H1 (cell line): ENCODE measurements around the gene TWIST1. TPM values are rescaled to one million over a fixed set of nuclear protein-coding genes. Genes with fewer than 3 reads are reported as not detected.

ENCODE experiments used
- CTCF ChIA-PET: fragments of 300-600 bp; sonication (Branson Sonifier 250); formaldehyde crosslinking; loops from one replicate; lab custom pipeline; 2021; ENCODE audit not compliant: partially characterized antibody; lab: Charles Lee
- POLR2A ChIA-PET: fragments of 300-600 bp; sonication (Branson Sonifier 250); formaldehyde crosslinking; loops from one replicate; lab custom pipeline; 2021; ENCODE audit warnings: inconsistent platforms; ENCODE audit not compliant: partially characterized antibody; lab: Charles Lee
- DNase-seq, 2 experiments: peaks; one replicate each; pipeline versions ENCODE4 v3.0.0 to v3.0.0-alpha.2; 2010 to 2022; ENCODE audit warnings: low spot score in 2 of 2, low read depth in 1 of 2, mixed read lengths in 1 of 2
- FAIRE-seq: peaks from 2 replicates; lab custom pipeline; 2011; peaks lifted over from hg19 to GRCh38; lab: Jason Lieb, UNC
- H2AFZ ChIP-seq: 2 replicates; pipeline ENCODE4 v1.8.1; 2012; ENCODE audit warnings: low read length, inconsistent platforms
- H2AK5ac ChIP-seq: 2 replicates; pipeline ENCODE4 v1.6.1; 2013; ENCODE audit warnings: low read depth, low read length
- H2BK120ac ChIP-seq: replicated peaks from 2 replicates; pipeline ENCODE3; 2013; ENCODE audit warnings: low read depth, low read length, inconsistent platforms
- H2BK12ac ChIP-seq: 2 replicates; pipeline ENCODE4 v1.6.1; 2013; ENCODE audit warnings: low read depth, low read length
- H2BK15ac ChIP-seq: 2 replicates; pipeline ENCODE4 v1.6.1; 2013; ENCODE audit warnings: low read length
- H2BK20ac ChIP-seq: 2 replicates; pipeline ENCODE4 v1.6.1; 2013; ENCODE audit warnings: low read length
- H2BK5ac ChIP-seq: 2 replicates; pipeline ENCODE4 v1.6.1; 2013; ENCODE audit warnings: low read depth, low read length
- H3K14ac ChIP-seq: 2 replicates; pipeline ENCODE4 v1.6.1; 2013; ENCODE audit warnings: inconsistent platforms; ENCODE audit not compliant: insufficient read length
- H3K18ac ChIP-seq: 2 replicates; pipeline ENCODE4 v1.6.1; 2013; ENCODE audit warnings: low read length; ENCODE audit errors: extremely low read depth
- H3K23ac ChIP-seq: 2 replicates; pipeline ENCODE4 v1.6.1; 2013; ENCODE audit warnings: inconsistent platforms; ENCODE audit not compliant: insufficient read length
- H3K23me2 ChIP-seq: 2 replicates; pipeline ENCODE4 v1.6.1; 2013; ENCODE audit warnings: low read depth, low read length
- H3K27ac ChIP-seq: 2 replicates; pipeline ENCODE4 v1.6.1; 2011; ENCODE audit warnings: low read depth, low read length, inconsistent platforms
- H3K27me3 ChIP-seq, 4 experiments: replicated peaks in 1 of 4; 1 replicate in 1 of 4; 2 replicates in 3 of 4; pipeline versions ENCODE4 v1.6.1 to v1.8.1; 2011 to 2013; ENCODE audit warnings: low read length in 3 of 4, mild to moderate bottlenecking in 3 of 4, inconsistent platforms in 2 of 4, mixed read lengths in 2 of 4, moderate library complexity in 1 of 4; ENCODE audit not compliant: control insufficient read depth in 3 of 4, insufficient read depth in 3 of 4; ENCODE audit errors: extremely low read depth in 1 of 4
- H3K36me3 ChIP-seq, 4 experiments: 2 replicates each; pipeline versions ENCODE4 v1.6.1 to v1.8.1; 2011 to 2013; ENCODE audit warnings: mild to moderate bottlenecking in 4 of 4, low read length in 3 of 4, moderate library complexity in 2 of 4, control low read depth in 1 of 4, inconsistent platforms in 1 of 4; ENCODE audit not compliant: insufficient read depth in 4 of 4, control insufficient read depth in 2 of 4
- H3K4ac ChIP-seq: replicated peaks from 2 replicates; pipeline ENCODE3; 2013; ENCODE audit warnings: low read length, low read depth, mixed read lengths, inconsistent platforms; ENCODE audit not compliant: insufficient read length
- H3K4me1 ChIP-seq, 4 experiments: replicated peaks in 1 of 4; 1 replicate in 1 of 4; 2 replicates in 3 of 4; pipeline versions ENCODE4 v1.6.1 to v1.8.1; 2011 to 2013; ENCODE audit warnings: low read length in 3 of 4, inconsistent platforms in 2 of 4, mixed read lengths in 1 of 4; ENCODE audit not compliant: insufficient read depth in 4 of 4, control insufficient read depth in 3 of 4
- H3K4me2 ChIP-seq, 2 experiments: 2 replicates each; pipeline versions ENCODE4 v1.6.1 to v1.8.1; 2011 to 2013; ENCODE audit warnings: low read depth in 2 of 2, low read length in 2 of 2, control low read depth in 1 of 2, inconsistent platforms in 1 of 2, mild to moderate bottlenecking in 1 of 2; ENCODE audit not compliant: insufficient read depth in 1 of 2
- H3K4me3 ChIP-seq, 4 experiments: fragments of 200-600, 300-600 bp in 1 of 4; sonication (generic), shearing (Covaris generic), sonication (Bioruptor Twin) in 1 of 4; 2 replicates each; pipeline versions ENCODE4 v1.5.1 to v1.8.1; 2011 to 2016; ENCODE audit warnings: low read length in 4 of 4, low read depth in 3 of 4, control low read depth in 2 of 4, inconsistent platforms in 2 of 4, mild to moderate bottlenecking in 2 of 4, mixed read lengths in 1 of 4, moderate library complexity in 1 of 4; ENCODE audit not compliant: insufficient read depth in 2 of 4; ENCODE audit errors: extremely low read depth in 1 of 4
- H3K56ac ChIP-seq: replicated peaks from 2 replicates; pipeline ENCODE3; 2013; ENCODE audit warnings: low read depth, mild to moderate bottlenecking, mixed read lengths, low read length, inconsistent platforms; ENCODE audit not compliant: insufficient read length
- H3K79me1 ChIP-seq: 2 replicates; pipeline ENCODE4 v1.6.1; 2013; ENCODE audit warnings: low read depth, low read length, control low read depth
- H3K79me2 ChIP-seq, 2 experiments: 2 replicates each; pipeline versions ENCODE4 v1.6.1 to v1.8.1; 2012 to 2013; ENCODE audit warnings: low read length in 2 of 2, mild to moderate bottlenecking in 2 of 2, inconsistent platforms in 1 of 2; ENCODE audit not compliant: insufficient read depth in 2 of 2, control insufficient read depth in 1 of 2
- H3K9ac ChIP-seq, 4 experiments: replicated peaks in 1 of 4; 1 replicate in 1 of 4; 2 replicates in 3 of 4; pipeline versions ENCODE4 v1.6.1 to v1.8.1; 2011 to 2013; ENCODE audit warnings: low read depth in 3 of 4, low read length in 3 of 4, control low read depth in 2 of 4, mild to moderate bottlenecking in 2 of 4, moderate library complexity in 2 of 4, inconsistent platforms in 1 of 4; ENCODE audit errors: extremely low read depth in 1 of 4
- H3K9me3 ChIP-seq, 2 experiments: 2 replicates each; pipeline versions ENCODE4 v1.6.1 to v1.8.1; 2012 to 2013; ENCODE audit warnings: mild to moderate bottlenecking in 2 of 2, moderate library complexity in 2 of 2, control low read depth in 1 of 2, inconsistent platforms in 1 of 2, low read depth in 1 of 2, low read length in 1 of 2, mixed read lengths in 1 of 2; ENCODE audit not compliant: insufficient read depth in 2 of 2
- H4K20me1 ChIP-seq, 2 experiments: replicated peaks in 1 of 2; 2 replicates each; pipeline versions ENCODE3 to v1.8.1; 2011 to 2013; ENCODE audit warnings: inconsistent platforms in 2 of 2, low read length in 2 of 2, mild to moderate bottlenecking in 1 of 2; ENCODE audit not compliant: insufficient read depth in 2 of 2, control insufficient read depth in 1 of 2
- H4K5ac ChIP-seq: 2 replicates; pipeline ENCODE4 v1.6.1; 2013; ENCODE audit warnings: low read length, low read depth, mixed read lengths, inconsistent platforms; ENCODE audit not compliant: insufficient read length
- H4K8ac ChIP-seq: 2 replicates; pipeline ENCODE4 v1.8.0; 2013; ENCODE audit warnings: mild to moderate bottlenecking, moderate library complexity, low read length, inconsistent platforms; ENCODE audit not compliant: insufficient read depth; ENCODE audit errors: extremely low read depth
- H4K91ac ChIP-seq: replicated peaks from 2 replicates; pipeline ENCODE3; 2013; ENCODE audit warnings: low read length, mixed read lengths, inconsistent platforms; ENCODE audit not compliant: insufficient read length
- CBX8 ChIP-seq: fragments of 300-800, 300-1000 bp; sonication (generic); IDR thresholded peaks from 2 replicates; pipeline ENCODE4 v1.7.1; 2016; ENCODE audit warnings: low read depth, low read length, borderline replicate concordance
- E2F6 ChIP-seq: IDR thresholded peaks from 2 replicates; pipeline ENCODE4 v1.6.1; 2012; ENCODE audit warnings: inconsistent platforms
- JUN ChIP-seq: IDR thresholded peaks from 2 replicates; pipeline ENCODE4 v1.6.1; 2011; ENCODE audit warnings: low read depth, mild to moderate bottlenecking, improper control_type of control experiment, low read length
- KDM4A ChIP-seq: IDR thresholded peaks from one replicate; pipeline ENCODE4 v1.7.1; 2012; ENCODE audit warnings: low read depth, mild to moderate bottlenecking, moderate library complexity, low read length, inconsistent platforms; ENCODE audit not compliant: severe bottlenecking
- POLR2A ChIP-seq, 2 experiments: IDR thresholded peaks; 1 replicate in 1 of 2; 2 replicates in 1 of 2; pipeline ENCODE4 v1.6.1; 2011; ENCODE audit warnings: low read depth in 2 of 2, low read length in 2 of 2, mild to moderate bottlenecking in 2 of 2; ENCODE audit errors: control extremely low read depth in 1 of 2
- RBBP5 ChIP-seq: IDR thresholded peaks from 2 replicates; pipeline ENCODE4 v1.7.1; 2012; ENCODE audit warnings: low read depth, mild to moderate bottlenecking, inconsistent platforms, low read length, moderate library complexity, borderline replicate concordance
- RXRA ChIP-seq: IDR thresholded peaks from 2 replicates; pipeline ENCODE4 v1.6.1; 2011; ENCODE audit warnings: low read depth, mild to moderate bottlenecking, low read length, moderate library complexity; ENCODE audit not compliant: insufficient read depth
- TEAD4 ChIP-seq: IDR thresholded peaks from 2 replicates; pipeline ENCODE4 v1.6.1; 2012; ENCODE audit warnings: low read depth, low read length, inconsistent platforms, mixed read lengths
- WGBS, 2 experiments: shearing (Covaris generic) in 1 of 2; methylation state at CpG; one replicate each; pipeline versions ENCODE4 v1.1.6 to v1.1.7; 2013 to 2015; ENCODE audit warnings: low lambda C conversion rate in 2 of 2, mixed read lengths in 2 of 2, inconsistent platforms in 1 of 2, low coverage in 1 of 2, missing lambda C conversion rate in 1 of 2; ENCODE audit not compliant: insufficient replicate concordance in 2 of 2, insufficient coverage in 1 of 2, insufficient read length in 1 of 2; ENCODE audit errors: extremely low coverage in 1 of 2, missing lambda C conversion rate in 1 of 2; 5-methylcytosine and 5-hydroxymethylcytosine counted together
- polyA plus RNA-seq, 7 experiments: library from polyadenylated mRNA; depleted of rRNA in 3 of 7; stranded (reverse) in 5 of 7; unstranded in 2 of 7; fragments of >200 nt in 5 of 7; fragments of 200-250 nt in 2 of 7; gene quantifications; 1 replicate in 5 of 7; 2 replicates in 1 of 7; 4 replicates in 1 of 7; pipeline versions ENCODE4 v1.2.1 to v1.2.3, GENCODE V29; 2011 to 2013; ENCODE audit warnings: missing spikeins in 2 of 7, mixed read lengths in 2 of 7
- total RNA-seq: library from RNA; stranded (reverse); fragmentation: NEBNext Ultra II Directional; extraction: Animal tissue kit (Norgen Biotek cat#: 25700); gene quantifications from 2 replicates; pipeline ENCODE4 v1.2.1, GENCODE V29; 2021
- TF ChIP-seq, protein P1 (sequence below): IDR thresholded peaks from 2 replicates; pipeline ENCODE4 v1.6.1; 2012; ENCODE audit warnings: inconsistent platforms
- TF ChIP-seq, protein P2 (sequence below): IDR thresholded peaks from 2 replicates; pipeline ENCODE4 v1.6.1; 2011; ENCODE audit warnings: low read length, improper control_type of control experiment

The TWIST1 gene
- total and polyA plus RNA-seq, 2 of the 8 experiments (the other 6 are each of a cell fraction or from before 2014, with no cell fraction given), result 0.29 to 0.52 TPM

DNA sequence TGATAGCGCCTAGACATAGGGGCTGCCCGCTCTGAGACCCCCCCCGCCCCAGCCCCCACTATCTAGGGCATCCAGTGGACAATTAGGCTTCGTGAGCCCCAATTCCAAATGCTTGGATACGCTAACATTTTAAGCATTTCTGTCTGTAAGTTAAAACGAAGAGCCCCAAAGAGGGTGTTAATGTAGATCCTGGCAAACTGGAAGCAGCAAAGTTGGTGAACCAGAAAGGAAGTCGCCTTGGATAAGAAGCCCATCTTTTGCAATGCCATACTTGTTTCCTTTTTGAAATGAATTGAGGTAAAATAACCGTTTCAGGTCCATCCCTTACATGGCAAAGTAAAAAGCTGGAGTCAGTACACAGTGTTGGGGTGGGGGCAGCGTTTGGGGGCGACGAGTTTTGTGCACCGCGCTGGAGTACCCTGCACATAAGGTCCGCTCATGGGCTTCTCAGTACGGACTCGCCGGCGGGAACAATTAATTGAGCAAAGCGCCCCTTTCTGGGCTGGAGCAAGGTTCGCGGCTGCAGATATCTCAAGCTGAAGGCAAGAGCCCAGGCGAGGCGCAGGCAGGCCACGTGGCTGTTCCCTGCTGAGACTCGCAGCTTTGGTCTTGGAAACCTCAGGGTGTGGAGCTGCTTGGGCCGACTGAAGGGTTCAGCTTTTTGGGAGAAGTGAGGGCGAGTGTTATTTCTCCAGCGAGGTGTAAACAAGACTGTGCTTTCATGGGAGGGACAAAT, 1.4 kb upstream of the TWIST1 start:
- no peak overlapping the region for H4K5ac ChIP-seq
- no peak overlapping the region for H2BK20ac ChIP-seq
- no peak overlapping the region for H3K14ac ChIP-seq
- H3K79me1 ChIP-seq, result no peaks in the 10 kb centered on the region
- CTCF ChIA-PET, result interaction anchor here (1.0 to 8.2 kb wide), 11 partner anchors 10 to 529 kb away, joined by 3 to 72 read pairs (median 3); partner anchors contain the start of gene FERD3L
- WGBS, 2 experiments, result 2% methylated on average over 28 of the region's 28 CpGs; no CpG with 5 or more reads in 1 of the 2 experiments
- FAIRE-seq (no peak), DNase-seq (peak in 1 of 2 experiments; percentile 71)
- no peak overlapping the region for H3K18ac ChIP-seq
- no peak overlapping the region for H2AFZ ChIP-seq
- no peak overlapping the region for H4K8ac ChIP-seq
- H2BK120ac ChIP-seq, result no peak overlapping the region
- no peaks in the 10 kb centered on the region for H3K36me3 ChIP-seq
- H4K20me1 ChIP-seq, result peaks cover 1 to 7% of the 10 kb centered on the region in 2 experiments
- no peak overlapping the region for H3K23ac ChIP-seq
- H2BK12ac ChIP-seq, result no peak overlapping the region
- H2BK5ac ChIP-seq, result no peak overlapping the region
- no peaks in the 10 kb centered on the region for H3K79me2 ChIP-seq
- H3K4me1 ChIP-seq, result peaks cover 5 to 17% (median 14%) of the 10 kb centered on the region in 4 experiments
- no peak overlapping the region for H3K9ac ChIP-seq
- POLR2A ChIA-PET, result interaction anchor here (1.5 to 4.9 kb wide), 3 partner anchors 12 to 27 kb away, joined by 5 to 41 read pairs (median 7); partner anchors contain the start of gene FERD3L
- peaks cover 15% of the 10 kb centered on the region; the same call in 1 of the 2 replicates for H3K23me2 ChIP-seq
- H3K4me3 ChIP-seq, result peak overlapping the region in 3 of 4 experiments; percentile 34 to 69 (median 42); a peak in 5 of 8 replicates
- H3K9me3 ChIP-seq, result no peaks in the 10 kb centered on the region
- peaks cover 50 to 79% (median 69%) of the 10 kb centered on the region in 4 experiments for H3K27me3 ChIP-seq
- H4K91ac ChIP-seq, result no peak overlapping the region
- no peak overlapping the region for H3K56ac ChIP-seq
- H2AK5ac ChIP-seq, result no peak overlapping the region
- no peak overlapping the region for H3K4ac ChIP-seq
- no peak overlapping the region for H3K27ac ChIP-seq
- peak overlapping the region; percentile 98 to 100 for H3K4me2 ChIP-seq
- H2BK15ac ChIP-seq, result no peak overlapping the region
- TF ChIP-seq POLR2A (IDR thresholded peaks at IDR 0.05; ENCODE audit: control extremely low read depth in 1 of 2, low read depth in 2 of 2, low read length in 2 of 2) (no peak), TEAD4 (no peak), RXRA (no peak), KDM4A (no peak), RBBP5 (no peak), CBX8 (no peak; the same call in 1 of the 2 replicates), JUN (no peak), E2F6 (peak; percentile 92)
- TF ChIP-seq, protein P1, sequence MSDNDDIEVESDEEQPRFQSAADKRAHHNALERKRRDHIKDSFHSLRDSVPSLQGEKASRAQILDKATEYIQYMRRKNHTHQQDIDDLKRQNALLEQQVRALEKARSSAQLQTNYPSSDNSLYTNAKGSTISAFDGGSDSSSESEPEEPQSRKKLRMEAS, result peak; percentile 97
- TF ChIP-seq, protein P2, sequence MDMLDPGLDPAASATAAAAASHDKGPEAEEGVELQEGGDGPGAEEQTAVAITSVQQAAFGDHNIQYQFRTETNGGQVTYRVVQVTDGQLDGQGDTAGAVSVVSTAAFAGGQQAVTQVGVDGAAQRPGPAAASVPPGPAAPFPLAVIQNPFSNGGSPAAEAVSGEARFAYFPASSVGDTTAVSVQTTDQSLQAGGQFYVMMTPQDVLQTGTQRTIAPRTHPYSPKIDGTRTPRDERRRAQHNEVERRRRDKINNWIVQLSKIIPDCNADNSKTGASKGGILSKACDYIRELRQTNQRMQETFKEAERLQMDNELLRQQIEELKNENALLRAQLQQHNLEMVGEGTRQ, result peak; percentile 67
